RWPE2 (cell line): Measurements from ENCODE around the gene TFCP2.

ENCODE experiments used
- ATAC-seq: fragments of 200-7000 bp; cut with Tn5 transposase; 3 replicates; pipeline ENCODE4 v1.9.1; 2021; ENCODE audit warnings: low read depth
- DNase-seq: peaks from one replicate; pipeline ENCODE4 v3.0.0-alpha.2; 2020; ENCODE audit warnings: low spot score
- H3K27ac ChIP-seq: fragments of 450-650 bp; 2 replicates; pipeline ENCODE4 v1.5.1; 2017; ENCODE audit warnings: mild to moderate bottlenecking; ENCODE audit not compliant: poor library complexity, severe bottlenecking
- H3K27me3 ChIP-seq: fragments of 250-450 bp; sonication (Bioruptor Pico); 2 replicates; pipeline ENCODE4 v1.5.1; 2021; ENCODE audit warnings: mild to moderate bottlenecking, moderate library complexity; ENCODE audit not compliant: insufficient read depth, poor library complexity, severe bottlenecking
- H3K36me3 ChIP-seq: fragments of 250-450 bp; sonication (Bioruptor Pico); 2 replicates; pipeline ENCODE4 v1.5.1; 2020; ENCODE audit warnings: low read depth, mild to moderate bottlenecking, moderate library complexity
- H3K4me1 ChIP-seq: fragments of 250-450 bp; sonication (Bioruptor Pico); 2 replicates; pipeline ENCODE4 v1.5.1; 2021; ENCODE audit warnings: mild to moderate bottlenecking, moderate library complexity; ENCODE audit not compliant: insufficient read depth, poor library complexity, severe bottlenecking
- H3K4me3 ChIP-seq: fragments of 250-450 bp; sonication (Bioruptor Pico); 2 replicates; pipeline ENCODE4 v1.5.1; 2021; ENCODE audit warnings: mild to moderate bottlenecking, moderate library complexity; ENCODE audit not compliant: severe bottlenecking
- H3K9me3 ChIP-seq: fragments of 250-450 bp; sonication (Bioruptor Pico); 2 replicates; pipeline ENCODE4 v1.5.1; 2021; ENCODE audit warnings: mild to moderate bottlenecking, moderate library complexity; ENCODE audit not compliant: severe bottlenecking
- CTCF ChIP-seq: fragments of 450-650 bp; IDR thresholded peaks from one replicate; pipeline ENCODE4 v1.5.1; 2017; ENCODE audit warnings: mild to moderate bottlenecking, moderate library complexity; ENCODE audit not compliant: poor library complexity, severe bottlenecking

Gene TFCP2

DNA sequence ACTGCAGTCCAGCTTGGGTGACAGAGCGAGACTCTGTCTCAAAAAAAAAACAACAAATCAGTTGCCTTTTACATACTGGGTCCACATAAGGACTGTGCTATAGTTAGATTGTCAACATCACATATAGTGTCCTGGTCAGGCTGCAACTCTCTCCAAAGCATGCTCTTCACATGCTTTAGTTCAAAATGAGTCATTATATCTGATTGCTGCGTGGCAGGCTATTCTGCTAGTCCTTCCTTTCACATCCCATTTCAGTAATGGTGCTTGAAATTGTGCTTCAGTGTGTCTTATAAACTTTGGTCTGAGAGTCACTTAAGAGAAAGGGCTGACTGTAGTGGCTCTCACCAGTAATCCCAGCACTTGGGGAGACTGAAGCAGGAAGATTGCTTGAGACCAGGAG lies 117.9 kb downstream of the TFCP2 start:
- ATAC-seq: no peak
- Histone ChIP-seq H3K9me3 (no peaks in the 10 kb centered on the region), H3K36me3 (peaks cover 88% of the 10 kb centered on the region)

DNA sequence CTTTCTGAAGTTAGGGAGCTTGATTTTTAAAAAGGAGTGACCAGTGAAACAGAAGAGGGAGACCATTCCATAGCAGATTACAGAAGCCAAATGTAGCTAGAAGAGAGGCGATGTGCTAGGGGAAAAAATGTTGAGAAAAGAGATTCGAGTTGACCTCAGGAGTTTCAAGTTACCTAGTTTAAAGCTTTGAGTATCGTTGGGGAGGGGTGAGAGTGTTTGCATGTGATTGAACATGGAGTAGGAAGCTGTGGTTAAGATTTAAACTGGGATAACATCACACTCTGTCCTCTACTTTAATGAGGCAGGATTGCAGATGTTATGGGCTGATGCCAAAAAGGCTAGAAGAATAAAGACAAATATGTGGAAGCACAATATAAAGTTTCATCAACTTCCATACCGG lies 121.1 kb downstream of the TFCP2 start:
- ATAC-seq: no peak
- no peaks in the 10 kb centered on the region for H3K9me3 ChIP-seq
- peaks cover 15% of the 10 kb centered on the region for H3K4me1 ChIP-seq
- TF ChIP-seq CTCF: no peak
- no peak overlapping the region for H3K27ac ChIP-seq
- peaks cover 65% of the 10 kb centered on the region for H3K36me3 ChIP-seq
- DNase-seq: no peak
- no peaks in the 10 kb centered on the region for H3K27me3 ChIP-seq
- H3K4me3 ChIP-seq: no peak overlapping the region

More for the DNA sequence above, 117.9 kb downstream of the TFCP2 start:
- Histone ChIP-seq H3K4me3 (no peak overlapping the region), H3K27me3 (no peaks in the 10 kb centered on the region), H3K27ac (no peak overlapping the region), H3K4me1 (peaks cover 8% of the 10 kb centered on the region)
- no peak for DNase-seq
- no peak for TF ChIP-seq CTCF

DNA sequence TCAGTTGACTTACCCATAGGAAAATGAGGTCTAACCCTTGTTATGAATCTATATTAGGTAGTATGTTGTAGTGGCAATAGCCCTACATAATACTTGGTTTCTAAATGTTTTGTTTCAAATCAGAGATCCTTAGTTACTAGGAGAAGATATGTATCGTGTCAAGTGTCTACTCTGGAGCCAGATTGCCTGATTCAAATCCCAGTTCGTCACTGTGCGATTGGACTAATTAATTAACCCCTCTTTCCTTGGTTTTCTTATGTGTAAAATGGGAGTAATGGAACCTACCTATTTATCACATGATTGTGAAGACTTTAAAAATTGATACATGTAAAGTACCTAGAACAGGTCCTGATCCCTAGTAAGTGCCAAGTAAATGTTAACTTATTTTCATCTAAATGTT lies 123.4 kb downstream of the TFCP2 start:
- H3K27ac ChIP-seq: no peak overlapping the region
- TF ChIP-seq CTCF: no peak
- H3K27me3 ChIP-seq: no peaks in the 10 kb centered on the region
- peaks cover 7% of the 10 kb centered on the region for H3K4me1 ChIP-seq
- H3K9me3 ChIP-seq: no peaks in the 10 kb centered on the region
- peaks cover 50% of the 10 kb centered on the region for H3K36me3 ChIP-seq
- H3K4me3 ChIP-seq: peak overlapping the region; percentile 48
- ATAC-seq (no peak), DNase-seq (no peak)

DNA sequence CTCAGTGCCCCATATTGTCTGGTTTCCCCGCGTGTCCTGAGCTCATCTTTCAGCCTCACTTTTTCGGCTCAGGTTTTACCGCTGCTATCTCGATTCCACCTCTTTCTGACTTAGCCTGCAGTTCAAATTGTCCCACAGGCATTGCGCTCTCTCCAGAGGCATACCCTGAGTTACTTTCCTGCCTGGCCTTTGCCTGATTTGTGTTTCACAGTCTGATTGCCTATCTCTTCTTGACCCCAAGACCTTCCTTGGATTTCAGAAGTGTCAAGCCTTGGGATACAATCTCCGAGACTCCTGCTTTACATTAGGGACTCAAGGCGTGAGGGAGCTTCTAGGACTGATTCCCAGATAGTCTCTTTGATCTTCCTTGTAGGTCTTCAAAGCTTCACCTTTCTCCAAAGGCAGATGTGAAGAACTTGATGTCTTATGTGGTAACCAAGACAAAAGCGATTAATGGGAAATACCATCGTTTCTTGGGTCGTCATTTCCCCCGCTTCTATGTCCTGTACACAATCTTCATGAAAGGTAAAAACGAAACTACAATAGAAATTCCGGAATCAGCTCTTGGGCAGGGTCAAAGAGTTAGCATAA lies 124.2 kb downstream of the TFCP2 start:
- Histone ChIP-seq H3K27me3 (no peaks in the 10 kb centered on the region), H3K4me3 (peak overlapping the region; percentile 48), H3K9me3 (no peaks in the 10 kb centered on the region), H3K36me3 (peaks cover 42% of the 10 kb centered on the region), H3K27ac (peak overlapping the region; percentile 46), H3K4me1 (peaks cover 7% of the 10 kb centered on the region)
- DNase-seq (no peak), ATAC-seq (no peak)
- no peak for TF ChIP-seq CTCF
